Muscle layer of colon (tissue), 2 donors: ENCODE data around the gene RAPGEF2.
"Not testable (repeated sequence)": the region's sequence is repeated elsewhere in the genome, so short reads cannot be mapped to it uniquely, and the experiment has no call there.

Experiments
- H3K27ac ChIP-seq: one replicate; pipeline ENCODE4 v1.7.0; 2013; ENCODE audit warnings: low read depth, mild to moderate bottlenecking, low read length, moderate library complexity
- H3K27me3 ChIP-seq, 2 donors: one replicate each; pipeline ENCODE4 v1.7.0; 2013; ENCODE audit warnings: low read length in 2 of 2, mild to moderate bottlenecking in 2 of 2; ENCODE audit not compliant: insufficient read depth in 2 of 2, control insufficient read depth in 1 of 2
- H3K36me3 ChIP-seq: one replicate; pipeline ENCODE4 v1.7.0; 2013; ENCODE audit warnings: mild to moderate bottlenecking, low read length; ENCODE audit not compliant: insufficient read depth
- H3K4me1 ChIP-seq: one replicate; pipeline ENCODE4 v1.7.0; 2013; ENCODE audit warnings: mild to moderate bottlenecking, low read length; ENCODE audit not compliant: insufficient read depth
- H3K4me3 ChIP-seq, 2 donors: one replicate each; pipeline ENCODE4 v1.7.0; 2013; ENCODE audit warnings: low read length in 2 of 2, low read depth in 1 of 2, mild to moderate bottlenecking in 1 of 2, moderate library complexity in 1 of 2
- H3K9ac ChIP-seq: one replicate; pipeline ENCODE4 v1.7.0; 2013; ENCODE audit warnings: low read length
- H3K9me3 ChIP-seq: one replicate; pipeline ENCODE4 v1.7.0; 2013; ENCODE audit warnings: mild to moderate bottlenecking, low read length
- donor health status: abdominal sarcoma.
- donor health status: Adenocarcinoma of cecum.

The RAPGEF2 gene

DNA sequence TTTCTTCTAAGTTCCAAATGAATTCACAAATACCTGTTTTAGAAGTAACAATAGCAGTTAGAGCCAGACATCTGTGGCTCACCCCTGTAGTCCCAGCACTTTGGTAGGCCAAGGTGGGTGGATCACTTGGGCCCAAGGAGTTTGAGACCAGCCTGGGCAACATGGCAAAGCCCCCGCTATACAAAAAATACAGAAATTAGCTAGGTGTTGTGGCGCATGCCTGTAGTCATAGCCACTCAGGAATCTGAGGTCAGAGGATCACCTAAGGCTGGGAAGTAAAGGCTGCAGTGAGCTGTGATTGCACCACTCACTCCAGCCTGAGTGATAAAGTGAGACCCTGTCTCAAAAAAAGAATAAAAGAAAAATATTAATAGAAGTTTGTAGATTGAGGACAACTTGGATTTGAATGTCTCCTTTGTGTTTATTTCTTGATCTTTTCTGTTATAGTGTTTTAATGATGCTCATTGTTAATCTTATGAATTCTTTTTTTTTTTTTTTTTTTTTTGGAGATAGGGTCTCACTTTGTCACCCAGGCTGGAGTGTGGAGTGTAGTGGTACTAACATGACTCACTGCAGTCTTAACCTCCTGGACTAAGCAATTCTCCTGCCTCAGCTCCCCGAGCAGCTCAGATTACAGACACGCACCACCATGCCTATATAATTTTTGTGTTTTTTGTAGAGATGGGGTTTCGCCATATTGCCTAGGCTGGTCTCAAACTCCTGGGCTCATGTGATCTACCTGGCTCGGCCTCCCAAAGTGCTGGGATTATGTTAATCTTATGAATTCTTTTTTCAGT, 30.7 kb upstream of the RAPGEF2 start:
- H3K9me3 ChIP-seq, result no peaks in the 10 kb centered on the region
- no peaks in the 10 kb centered on the region for H3K36me3 ChIP-seq
- no peaks in the 10 kb centered on the region for H3K27me3 ChIP-seq
- no peak overlapping the region for H3K4me3 ChIP-seq
- H3K27ac ChIP-seq, result no peak overlapping the region
- no peaks in the 10 kb centered on the region for H3K4me1 ChIP-seq
- no peak overlapping the region for H3K9ac ChIP-seq

DNA sequence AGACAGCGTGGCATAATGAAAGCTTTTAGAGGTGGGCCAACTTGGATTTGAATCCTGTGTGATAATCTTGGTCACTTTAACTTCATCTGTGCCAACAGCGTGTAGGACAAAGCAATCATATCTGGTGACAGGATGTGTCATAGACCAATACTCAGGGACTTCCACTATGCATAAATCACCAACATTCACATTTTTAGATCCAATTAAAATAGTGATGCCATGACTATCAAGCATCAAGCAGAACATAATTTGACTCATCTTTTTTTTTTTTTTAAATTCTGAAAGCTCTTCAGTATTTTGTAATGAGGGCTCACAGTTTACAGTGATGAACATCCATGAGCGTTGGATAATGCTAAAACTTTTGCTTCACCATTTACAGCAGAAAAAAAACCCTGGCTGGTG, 27.3 kb upstream of the RAPGEF2 start:
- Histone ChIP-seq H3K36me3 (no peaks in the 10 kb centered on the region), H3K4me3 (no peak overlapping the region), H3K27me3 (no peaks in the 10 kb centered on the region), H3K9ac (no peak overlapping the region), H3K4me1 (no peaks in the 10 kb centered on the region), H3K27ac (no peak overlapping the region), H3K9me3 (no peaks in the 10 kb centered on the region)

DNA sequence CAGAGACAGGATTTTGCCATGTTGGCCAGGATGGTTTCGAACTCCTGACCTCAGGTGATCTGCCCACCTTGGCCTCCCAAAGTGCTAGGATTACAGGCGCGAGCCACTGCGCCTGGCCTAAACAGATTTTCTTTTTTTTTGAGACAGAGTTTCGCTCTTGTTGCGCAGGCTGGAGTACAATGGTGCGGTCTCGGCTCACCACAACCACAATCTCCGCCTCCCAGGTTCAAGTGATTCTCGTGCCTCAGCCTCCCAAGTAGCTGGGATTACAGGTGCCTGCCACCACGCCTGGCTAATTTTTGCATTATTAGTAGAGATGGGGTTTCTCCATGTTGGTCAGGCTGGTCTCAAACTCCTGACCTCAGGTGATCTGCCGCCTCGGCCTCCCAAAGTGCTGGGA, 25.9 kb upstream of the RAPGEF2 start:
- not testable (repeated sequence) for H3K9me3 ChIP-seq, H3K4me3 ChIP-seq, H3K27ac ChIP-seq, H3K36me3 ChIP-seq, H3K9ac ChIP-seq, H3K27me3 ChIP-seq, H3K4me1 ChIP-seq

DNA sequence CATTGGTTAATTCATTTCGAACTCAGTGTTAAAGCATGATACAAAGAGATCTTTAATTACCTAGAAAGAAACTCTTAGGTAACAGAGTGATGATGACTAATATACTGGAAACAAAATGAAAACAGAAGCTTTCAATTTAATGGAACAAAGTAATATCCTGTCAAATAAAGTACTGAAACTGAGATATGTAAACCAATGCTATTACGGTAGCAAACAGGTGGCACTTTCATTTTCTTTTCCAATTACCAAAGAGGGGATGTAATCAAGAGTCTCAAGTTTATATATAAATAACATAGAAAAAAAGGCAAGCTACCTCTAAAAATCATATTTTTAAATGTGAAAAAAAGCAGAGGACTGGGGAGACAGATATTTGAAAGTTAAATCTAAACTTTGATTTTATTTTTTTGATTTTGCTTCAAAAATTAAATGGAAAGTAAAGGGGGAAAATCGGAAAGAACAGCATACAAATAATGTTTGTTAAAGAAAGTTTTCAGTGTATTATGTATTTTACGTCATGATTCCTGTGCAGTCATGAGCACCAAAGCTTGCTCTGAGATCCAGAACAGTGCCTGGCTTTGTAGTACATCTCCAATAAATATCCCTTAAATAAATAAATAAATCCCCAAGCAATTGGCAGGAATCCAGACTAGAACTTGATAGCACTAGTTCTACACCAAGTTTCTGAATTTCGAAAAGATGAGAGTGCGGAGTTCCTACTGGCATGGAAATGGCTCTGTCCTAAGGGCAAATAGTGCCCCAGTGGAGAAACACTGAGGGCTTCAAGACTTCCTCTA, 25.0 kb upstream of the RAPGEF2 start:
- Histone ChIP-seq H3K27me3 (no peaks in the 10 kb centered on the region), H3K4me3 (no peak overlapping the region), H3K9me3 (no peaks in the 10 kb centered on the region), H3K9ac (no peak overlapping the region), H3K36me3 (no peaks in the 10 kb centered on the region), H3K4me1 (no peaks in the 10 kb centered on the region), H3K27ac (no peak overlapping the region)

DNA sequence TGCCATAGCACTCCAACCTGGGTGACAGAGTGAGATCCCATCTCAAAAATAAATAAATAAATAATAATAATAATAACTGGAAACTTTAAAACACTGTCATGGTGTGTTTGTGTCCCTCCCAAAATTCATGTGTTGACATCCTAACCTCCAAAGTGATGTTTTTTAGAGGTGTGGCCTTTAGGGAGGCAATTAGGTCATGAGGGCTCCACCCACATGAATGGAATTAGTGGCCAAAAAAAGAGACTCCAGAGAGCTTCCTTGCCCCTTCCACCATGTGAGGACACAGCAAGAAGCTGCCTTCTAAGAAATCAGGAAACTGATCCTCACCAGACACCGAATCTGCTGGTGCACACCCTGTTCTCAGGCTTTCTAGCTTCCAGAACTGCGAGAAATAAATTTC, 23.8 kb upstream of the RAPGEF2 start:
- Histone ChIP-seq H3K27ac (no peak overlapping the region), H3K36me3 (no peaks in the 10 kb centered on the region), H3K27me3 (no peaks in the 10 kb centered on the region), H3K4me1 (no peaks in the 10 kb centered on the region), H3K9me3 (no peaks in the 10 kb centered on the region), H3K9ac (no peak overlapping the region), H3K4me3 (no peak overlapping the region)

DNA sequence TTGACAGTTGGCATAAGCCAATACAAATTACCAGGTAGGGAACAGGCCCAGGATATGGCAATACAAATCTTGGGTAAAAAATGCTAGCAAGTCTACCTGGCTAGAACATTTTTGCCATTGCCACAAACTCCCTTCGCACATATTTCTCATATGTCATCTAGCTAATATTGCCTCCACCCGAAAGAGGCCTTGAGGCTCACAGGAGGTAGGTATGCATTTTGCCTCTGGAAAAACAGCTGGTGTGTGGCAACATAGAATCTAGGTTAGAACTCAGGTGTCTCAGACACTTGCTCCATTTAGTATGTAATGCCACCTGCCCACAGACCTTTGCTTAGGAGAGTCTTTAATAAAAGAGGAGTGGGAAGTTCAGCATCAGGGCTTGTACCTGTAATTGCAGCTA, 16.3 kb upstream of the RAPGEF2 start:
- Histone ChIP-seq H3K27me3 (no peaks in the 10 kb centered on the region), H3K9ac (no peak overlapping the region), H3K4me3 (no peak overlapping the region), H3K27ac (no peak overlapping the region), H3K36me3 (no peaks in the 10 kb centered on the region), H3K9me3 (no peaks in the 10 kb centered on the region), H3K4me1 (no peaks in the 10 kb centered on the region)

DNA sequence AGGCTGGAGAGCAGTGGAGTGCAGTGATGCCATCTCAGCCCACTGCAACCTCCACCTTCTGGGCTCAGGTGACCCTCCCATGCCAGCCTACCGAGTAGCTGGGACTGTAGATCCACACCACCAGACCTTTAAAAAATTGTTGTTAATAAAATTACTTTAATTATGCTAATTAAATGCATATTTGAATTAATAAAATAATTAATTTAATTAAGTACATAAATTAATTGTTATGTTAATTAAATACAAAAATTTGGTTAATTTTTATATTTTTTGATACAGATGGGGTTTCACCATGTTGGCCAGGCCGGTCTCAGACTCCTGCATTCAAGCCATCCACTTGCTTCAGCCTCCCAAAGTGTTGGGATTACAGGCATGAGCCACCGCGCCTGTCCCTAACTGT, 12.6 kb upstream of the RAPGEF2 start:
- Histone ChIP-seq H3K27me3 (no peaks in the 10 kb centered on the region), H3K9me3 (no peaks in the 10 kb centered on the region), H3K9ac (no peak overlapping the region), H3K4me1 (no peaks in the 10 kb centered on the region), H3K27ac (no peak overlapping the region), H3K36me3 (no peaks in the 10 kb centered on the region), H3K4me3 (no peak overlapping the region)

DNA sequence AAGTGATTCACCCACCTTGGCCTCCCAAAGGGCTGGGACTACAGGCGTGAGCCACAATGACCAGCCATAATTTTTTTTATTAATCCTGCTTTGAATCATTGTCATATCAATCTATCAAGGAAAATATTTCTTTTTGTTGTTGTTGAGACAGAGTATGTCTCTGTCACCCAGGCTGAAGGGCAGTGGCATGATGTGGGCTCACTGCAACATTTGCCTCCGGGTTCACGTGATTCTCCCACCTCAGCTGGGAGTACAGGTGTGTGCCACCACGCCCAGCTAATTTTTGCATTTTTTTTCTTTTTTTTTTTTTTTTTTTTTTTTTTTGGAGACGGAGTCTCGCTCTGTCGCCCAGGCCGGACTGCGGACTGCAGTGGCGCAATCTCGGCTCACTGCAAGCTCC, 8.7 kb upstream of the RAPGEF2 start:
- not testable (repeated sequence) for H3K4me3 ChIP-seq, H3K27me3 ChIP-seq, H3K9me3 ChIP-seq, H3K9ac ChIP-seq, H3K27ac ChIP-seq, H3K36me3 ChIP-seq, H3K4me1 ChIP-seq

DNA sequence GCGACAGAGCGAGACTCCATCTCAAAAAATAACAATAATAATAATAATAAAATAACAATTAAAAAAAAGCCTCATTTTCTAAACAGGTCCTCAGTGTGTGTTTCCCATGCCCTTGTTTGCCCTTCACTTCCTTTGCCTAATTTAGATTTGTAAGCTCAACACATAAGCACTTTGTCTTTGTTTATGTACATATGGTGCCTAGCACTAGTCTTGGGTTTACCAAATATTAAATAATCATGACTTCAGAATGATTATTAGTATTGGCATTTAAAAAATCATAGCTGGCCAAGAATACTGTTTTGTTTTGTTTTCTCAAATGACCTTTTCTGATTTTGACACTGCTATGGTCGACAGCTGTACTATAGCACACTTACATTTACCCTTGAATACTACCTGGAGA, 6.4 kb upstream of the RAPGEF2 start:
- H3K4me3 ChIP-seq, result no peak overlapping the region
- H3K9me3 ChIP-seq, result no peaks in the 10 kb centered on the region
- no peaks in the 10 kb centered on the region for H3K4me1 ChIP-seq
- no peaks in the 10 kb centered on the region for H3K36me3 ChIP-seq
- no peak overlapping the region for H3K27ac ChIP-seq
- H3K9ac ChIP-seq, result no peak overlapping the region
- H3K27me3 ChIP-seq, result no peaks in the 10 kb centered on the region

DNA sequence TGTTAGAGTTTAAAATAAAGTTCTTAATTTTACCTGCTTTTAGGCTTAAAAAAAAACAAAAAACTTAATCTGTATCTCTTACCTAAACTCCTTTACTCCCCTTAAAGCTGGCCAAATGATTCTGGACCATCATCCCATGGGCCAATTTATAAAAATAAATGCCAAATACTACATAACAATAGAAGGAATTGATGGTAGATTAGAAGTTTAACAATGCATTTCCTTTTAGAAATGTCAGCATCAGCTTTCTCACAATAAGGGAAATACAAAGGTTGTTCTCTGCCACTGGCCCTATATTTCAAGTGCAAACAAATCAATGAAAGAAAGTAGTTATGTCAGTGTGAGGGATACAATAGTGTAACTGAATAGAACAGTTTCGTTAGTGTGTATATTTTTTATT, 5.7 kb upstream of the RAPGEF2 start:
- Histone ChIP-seq H3K4me1 (no peaks in the 10 kb centered on the region), H3K4me3 (no peak overlapping the region), H3K27me3 (no peaks in the 10 kb centered on the region), H3K9me3 (no peaks in the 10 kb centered on the region), H3K27ac (no peak overlapping the region), H3K9ac (no peak overlapping the region), H3K36me3 (no peaks in the 10 kb centered on the region)

DNA sequence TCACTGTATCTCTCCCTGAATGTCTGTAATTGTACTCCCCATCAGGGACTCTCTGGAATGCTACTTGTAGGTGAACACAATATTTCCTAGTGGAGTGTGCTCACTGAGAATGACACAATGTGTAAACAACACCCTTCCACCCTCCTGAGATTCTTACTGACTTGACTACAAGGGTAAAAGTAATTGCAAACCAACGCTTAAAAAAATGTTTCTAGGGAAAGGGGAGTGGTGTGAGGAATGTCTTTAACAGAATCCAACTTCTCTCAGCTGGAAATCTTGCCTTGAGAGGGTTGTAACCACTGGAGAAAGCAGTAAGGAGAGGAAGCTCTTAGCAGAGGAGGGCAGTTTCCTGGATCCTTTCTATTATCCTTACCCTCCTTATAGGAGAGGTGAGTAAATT, 5.1 kb upstream of the RAPGEF2 start:
- Histone ChIP-seq H3K27me3 (no peaks in the 10 kb centered on the region), H3K9ac (no peak overlapping the region), H3K4me3 (no peak overlapping the region), H3K9me3 (no peaks in the 10 kb centered on the region), H3K36me3 (no peaks in the 10 kb centered on the region), H3K27ac (no peak overlapping the region), H3K4me1 (no peaks in the 10 kb centered on the region)
